Breast epithelium (tissue), 4 donors: Measurements from ENCODE around the gene PLD5. TPM values are rescaled to one million over a fixed set of nuclear protein-coding genes. Genes with fewer than 3 reads are reported as not detected.

ENCODE experiments used
- DNase-seq, 2 donors: peaks; one replicate each; pipeline ENCODE4 v3.0.0-alpha.2; 2019; ENCODE audit warnings: low spot score in 2 of 2
- H3K27ac ChIP-seq, 2 donors: fragments of 200-600 bp; sonication (generic) in 1 of 2; one replicate each; pipeline ENCODE4 v1.5.1; 2016 to 2019; ENCODE audit warnings: mild to moderate bottlenecking in 1 of 2
- H3K27me3 ChIP-seq, 2 donors: fragments of 200-600 bp; sonication (generic) in 1 of 2; one replicate each; pipeline versions ENCODE4 v1.5.1 to v1.6.0; 2017 to 2019; ENCODE audit warnings: control low read depth in 1 of 2, mild to moderate bottlenecking in 1 of 2
- H3K36me3 ChIP-seq: fragments of 200-600 bp; one replicate; pipeline ENCODE4 v1.5.1; 2019
- H3K4me1 ChIP-seq, 2 donors: fragments of 200-600 bp; sonication (generic); one replicate each; pipeline ENCODE4 v1.5.1; 2016 to 2019; ENCODE audit warnings: control low read depth in 1 of 2
- H3K4me3 ChIP-seq, 3 donors: fragments of 200-600 bp; sonication (generic); 1 replicate in 2 of 3; 2 replicates in 1 of 3; pipeline ENCODE4 v1.5.1; 2016 to 2019; ENCODE audit warnings: mild to moderate bottlenecking in 3 of 3, moderate library complexity in 2 of 3
- H3K9me3 ChIP-seq, 2 donors: fragments of 200-600 bp; sonication (generic) in 1 of 2; one replicate each; pipeline ENCODE4 v1.5.1; 2016 to 2019; ENCODE audit warnings: control low read depth in 1 of 2
- POLR2A ChIP-seq: fragments of 450-650 bp; IDR thresholded peaks from one replicate; pipeline ENCODE4 v1.6.1; 2016; ENCODE audit warnings: antibody characterized with exemption, mild to moderate bottlenecking, moderate library complexity
- POLR2AphosphoS5 ChIP-seq, 3 donors: sonication (generic); formaldehyde crosslinking; IDR thresholded peaks; one replicate each; pipeline ENCODE4 v1.6.1; 2017; ENCODE audit warnings: antibody characterized with exemption in 3 of 3
- intact Hi-C: fragments of 100-400 bp; cut with DNase I; formaldehyde crosslinking; loops from one replicate; pipeline ENCODE4 v1.15.1; 2023; ENCODE audit warnings: low total_unique reads
- total RNA-seq, 3 donors: library from RNA; depleted of rRNA; stranded (reverse); fragments of >200 nt; gene quantifications; one replicate each; pipeline ENCODE4 v1.1.0, GENCODE V29; 2016
- TF ChIP-seq, protein P1 (sequence below), 3 donors: fragments of 450-650 bp; IDR thresholded peaks; one replicate each; pipeline ENCODE4 v1.5.1; 2016 to 2017; ENCODE audit warnings: antibody characterized with exemption in 3 of 3, mild to moderate bottlenecking in 3 of 3, moderate library complexity in 3 of 3

Gene PLD5
- total RNA-seq, 3 donors from 2014 or later: 0.32 to 0.98 (median 0.44) TPM

DNA sequence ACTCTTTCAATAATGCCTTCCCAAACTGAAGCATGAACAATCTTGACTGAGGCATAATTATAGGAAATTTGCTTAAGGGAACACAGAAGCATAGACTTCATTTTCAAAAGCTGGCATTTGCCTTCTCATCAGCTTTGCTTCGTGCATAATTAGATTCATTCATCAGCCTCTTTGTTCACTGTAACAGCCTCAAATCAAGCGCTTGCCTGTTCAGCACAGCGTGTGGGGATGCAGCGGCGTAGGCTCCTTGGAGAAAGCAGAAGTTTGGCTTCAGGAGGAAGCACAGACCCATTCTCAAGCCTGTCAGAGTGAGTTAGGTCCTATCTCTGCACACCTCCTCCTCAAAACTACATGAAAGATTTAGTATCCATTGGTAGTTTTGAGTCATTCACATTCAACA lies 279.2 kb downstream of the PLD5 start:
- intact Hi-C loops: no loop called here
- no peak for TF ChIP-seq POLR2AphosphoS5 (IDR thresholded peaks at IDR 0.05)
- H3K9me3 ChIP-seq: no peaks in the 10 kb centered on the region
- H3K4me1 ChIP-seq: no peaks in the 10 kb centered on the region
- no peaks in the 10 kb centered on the region for H3K27me3 ChIP-seq
- no peak for DNase-seq
- H3K4me3 ChIP-seq: no peak overlapping the region
- H3K27ac ChIP-seq: no peak overlapping the region
- H3K36me3 ChIP-seq: no peaks in the 10 kb centered on the region

DNA sequence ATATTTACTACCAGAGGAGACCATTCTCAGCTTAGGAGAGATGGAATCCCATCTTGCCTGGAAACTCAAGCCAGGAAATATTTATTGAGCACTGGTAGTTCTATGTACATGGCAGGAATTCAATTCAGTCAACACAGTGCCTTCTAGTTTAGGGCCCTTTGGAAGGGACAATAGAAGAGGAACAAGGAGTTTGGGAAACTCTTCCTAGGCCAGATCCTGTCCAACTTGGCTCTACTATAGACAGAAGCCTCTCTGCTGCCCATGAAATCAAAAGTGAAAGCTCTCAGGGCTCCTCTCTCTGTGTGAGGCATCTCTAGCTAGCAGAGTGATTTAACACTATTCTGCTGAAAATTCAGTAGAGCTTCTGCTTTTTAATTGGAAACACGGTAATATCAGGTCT lies 281.0 kb downstream of the PLD5 start:
- no peaks in the 10 kb centered on the region for H3K4me1 ChIP-seq
- no peaks in the 10 kb centered on the region for H3K36me3 ChIP-seq
- H3K27ac ChIP-seq: no peak overlapping the region
- H3K27me3 ChIP-seq: no peaks in the 10 kb centered on the region
- DNase-seq: no peak
- H3K9me3 ChIP-seq: no peaks in the 10 kb centered on the region
- TF ChIP-seq POLR2A: no peak
- TF ChIP-seq POLR2AphosphoS5 (IDR thresholded peaks at IDR 0.05): no peak
- TF ChIP-seq, protein P1, sequence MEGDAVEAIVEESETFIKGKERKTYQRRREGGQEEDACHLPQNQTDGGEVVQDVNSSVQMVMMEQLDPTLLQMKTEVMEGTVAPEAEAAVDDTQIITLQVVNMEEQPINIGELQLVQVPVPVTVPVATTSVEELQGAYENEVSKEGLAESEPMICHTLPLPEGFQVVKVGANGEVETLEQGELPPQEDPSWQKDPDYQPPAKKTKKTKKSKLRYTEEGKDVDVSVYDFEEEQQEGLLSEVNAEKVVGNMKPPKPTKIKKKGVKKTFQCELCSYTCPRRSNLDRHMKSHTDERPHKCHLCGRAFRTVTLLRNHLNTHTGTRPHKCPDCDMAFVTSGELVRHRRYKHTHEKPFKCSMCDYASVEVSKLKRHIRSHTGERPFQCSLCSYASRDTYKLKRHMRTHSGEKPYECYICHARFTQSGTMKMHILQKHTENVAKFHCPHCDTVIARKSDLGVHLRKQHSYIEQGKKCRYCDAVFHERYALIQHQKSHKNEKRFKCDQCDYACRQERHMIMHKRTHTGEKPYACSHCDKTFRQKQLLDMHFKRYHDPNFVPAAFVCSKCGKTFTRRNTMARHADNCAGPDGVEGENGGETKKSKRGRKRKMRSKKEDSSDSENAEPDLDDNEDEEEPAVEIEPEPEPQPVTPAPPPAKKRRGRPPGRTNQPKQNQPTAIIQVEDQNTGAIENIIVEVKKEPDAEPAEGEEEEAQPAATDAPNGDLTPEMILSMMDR (IDR thresholded peaks at IDR 0.05): no peak
- H3K4me3 ChIP-seq: no peak overlapping the region
- intact Hi-C loops: no loop called here

DNA sequence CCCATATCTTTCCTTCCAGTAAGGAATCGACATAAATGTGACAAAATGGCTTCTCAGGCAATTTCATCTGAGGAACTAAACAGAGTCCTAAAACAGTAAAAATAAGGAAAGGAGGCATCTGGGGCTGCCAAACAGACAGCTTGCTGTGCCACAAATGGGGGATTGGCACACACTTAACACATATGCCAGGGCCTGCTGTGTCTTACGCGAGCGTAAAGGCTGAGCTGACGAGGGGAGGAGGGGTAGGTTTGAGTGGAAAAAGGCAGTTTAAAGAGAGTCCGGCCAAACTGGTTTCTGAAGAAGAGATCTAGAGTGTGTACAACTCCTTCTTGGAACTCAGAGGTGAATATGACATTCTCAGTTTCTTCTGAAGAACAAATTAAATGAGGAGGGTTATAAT lies 281.5 kb downstream of the PLD5 start:
- DNase-seq: no peak

DNA sequence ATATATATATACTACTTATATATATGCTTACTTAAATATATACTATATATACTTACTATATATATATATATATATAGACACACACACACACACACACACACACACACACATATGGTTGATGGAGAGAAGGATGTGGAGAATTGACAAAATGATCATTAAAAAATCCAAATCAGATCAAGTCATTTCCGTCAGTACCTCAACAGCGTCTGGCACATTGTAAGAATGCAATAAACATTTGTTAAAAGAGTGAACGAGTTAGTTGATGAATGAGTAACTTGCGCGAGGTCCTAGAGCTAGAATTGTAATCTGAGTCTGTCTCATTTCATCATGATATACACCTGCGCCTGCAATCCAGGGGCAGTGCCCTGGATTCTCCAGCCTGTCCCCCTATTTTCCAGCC lies 282.6 kb downstream of the PLD5 start:
- Histone ChIP-seq H3K27me3 (no peaks in the 10 kb centered on the region), H3K9me3 (peaks cover 0 to 6% of the 10 kb centered on the region in 2 donors), H3K4me1 (no peaks in the 10 kb centered on the region), H3K4me3 (no peak overlapping the region), H3K27ac (no peak overlapping the region), H3K36me3 (no peaks in the 10 kb centered on the region)
- no peak for TF ChIP-seq POLR2AphosphoS5 (IDR thresholded peaks at IDR 0.05)
- intact Hi-C loops: no loop called here
- DNase-seq: no peak

More for the DNA sequence above, 281.5 kb downstream of the PLD5 start:
- Histone ChIP-seq H3K4me1 (no peaks in the 10 kb centered on the region), H3K9me3 (no peaks in the 10 kb centered on the region), H3K36me3 (no peaks in the 10 kb centered on the region), H3K27ac (no peak overlapping the region), H3K4me3 (no peak overlapping the region), H3K27me3 (no peaks in the 10 kb centered on the region)
- TF ChIP-seq POLR2A: no peak
- intact Hi-C loops: no loop called here

DNA sequence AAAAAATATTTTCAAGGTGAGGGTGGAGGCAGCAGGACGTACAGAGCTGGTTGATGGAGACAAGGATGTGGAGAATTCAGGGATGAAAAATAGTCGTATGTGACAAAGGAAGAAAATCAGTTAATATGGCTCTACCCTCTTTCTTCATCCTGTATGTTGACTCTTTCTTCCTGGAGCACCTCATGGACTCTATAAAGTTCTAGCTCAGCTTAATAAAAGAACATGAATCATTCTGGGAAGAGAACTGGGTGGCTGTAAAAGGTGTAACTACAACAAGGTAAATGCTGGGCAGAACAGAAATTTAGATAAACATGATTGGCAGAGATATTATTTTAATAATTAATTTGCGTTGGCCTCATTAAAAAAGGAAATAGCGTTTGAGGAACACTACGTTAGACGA lies 283.8 kb downstream of the PLD5 start:
- no peak overlapping the region for H3K4me3 ChIP-seq
- no peak overlapping the region for H3K27ac ChIP-seq
- DNase-seq: no peak
- TF ChIP-seq POLR2A (no peak), POLR2AphosphoS5 (IDR thresholded peaks at IDR 0.05) (no peak)
- TF ChIP-seq, protein P1 (IDR thresholded peaks at IDR 0.05): no peak
- H3K36me3 ChIP-seq: no peaks in the 10 kb centered on the region
- H3K9me3 ChIP-seq: peaks cover 0 to 6% of the 10 kb centered on the region in 2 donors
- intact Hi-C loops: no loop called here
- no peaks in the 10 kb centered on the region for H3K4me1 ChIP-seq
- no peaks in the 10 kb centered on the region for H3K27me3 ChIP-seq

DNA sequence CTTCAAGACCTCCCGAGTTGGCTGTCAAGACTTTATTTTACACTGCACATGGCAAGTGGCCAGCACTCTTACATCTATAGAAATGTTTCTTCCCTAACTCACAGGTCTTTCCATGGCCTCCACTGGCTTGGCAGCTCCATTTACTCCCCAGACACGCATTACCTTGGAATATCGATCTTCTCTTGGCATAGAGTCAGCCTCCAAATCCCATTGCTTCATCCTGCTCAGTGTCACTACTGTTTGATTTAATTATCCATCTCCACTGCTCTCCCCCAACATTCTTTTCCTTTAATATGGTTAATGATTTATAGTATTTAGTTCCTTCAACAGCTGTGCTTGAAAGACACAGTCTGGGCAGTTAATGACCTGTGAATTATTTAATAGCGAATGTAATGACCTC lies 284.4 kb downstream of the PLD5 start:
- no peak for DNase-seq
- Histone ChIP-seq H3K27ac (no peak overlapping the region), H3K27me3 (no peaks in the 10 kb centered on the region), H3K36me3 (no peaks in the 10 kb centered on the region), H3K4me1 (no peaks in the 10 kb centered on the region), H3K9me3 (peaks cover 0 to 6% of the 10 kb centered on the region in 2 donors), H3K4me3 (no peak overlapping the region)
- TF ChIP-seq, protein P1 (IDR thresholded peaks at IDR 0.05): no peak
- TF ChIP-seq POLR2AphosphoS5 (IDR thresholded peaks at IDR 0.05): no peak
- no peak for TF ChIP-seq POLR2A
- intact Hi-C loops: no loop called here

DNA sequence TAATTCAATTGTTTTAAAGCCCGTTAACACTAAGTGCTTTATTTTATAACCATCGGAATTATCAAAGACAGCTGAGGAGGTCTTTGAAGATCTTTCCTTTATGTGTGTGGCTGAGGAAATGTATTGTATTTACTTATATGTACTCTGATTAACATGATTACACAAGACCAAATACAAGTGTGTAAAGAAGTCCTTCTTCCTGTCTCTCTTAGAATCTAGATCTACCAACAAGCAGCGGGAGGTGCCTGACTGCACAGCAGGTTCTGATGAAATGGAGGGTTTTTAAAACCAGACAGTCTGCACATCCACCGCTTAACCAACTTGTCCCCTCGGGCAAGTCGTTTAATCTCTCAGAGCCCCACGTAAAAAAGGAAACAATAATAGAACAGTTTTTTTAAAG lies 285.1 kb downstream of the PLD5 start:
- no peak for TF ChIP-seq POLR2A
- TF ChIP-seq, protein P1 (IDR thresholded peaks at IDR 0.05): no peak
- no peak for TF ChIP-seq POLR2AphosphoS5 (IDR thresholded peaks at IDR 0.05)

More for the DNA sequence above, 285.1 kb downstream of the PLD5 start:
- Histone ChIP-seq H3K4me1 (no peaks in the 10 kb centered on the region), H3K9me3 (peaks cover 0 to 6% of the 10 kb centered on the region in 2 donors), H3K27ac (no peak overlapping the region), H3K4me3 (no peak overlapping the region), H3K27me3 (no peaks in the 10 kb centered on the region), H3K36me3 (no peaks in the 10 kb centered on the region)
- no peak for DNase-seq
- intact Hi-C loops: no loop called here
